GM19395 (cell line): ENCODE measurements around the gene CELF5.
"Not testable (repeated sequence)": the region's sequence is repeated elsewhere in the genome, so short reads cannot be mapped to it uniquely, and the experiment has no call there.

Source experiments
- ATAC-seq: cut with Tn5 transposase; IDR thresholded peaks from one replicate; pipeline ENCODE4 v1.9.1; 2021; ENCODE audit warnings: mild to moderate bottlenecking, moderate library complexity; ENCODE audit not compliant: unreplicated experiment

CELF5 gene

GRCh38 chr19:3336680-3337523, 112.4 kb downstream of the CELF5 start:
- ATAC-seq: no peak

DNA sequence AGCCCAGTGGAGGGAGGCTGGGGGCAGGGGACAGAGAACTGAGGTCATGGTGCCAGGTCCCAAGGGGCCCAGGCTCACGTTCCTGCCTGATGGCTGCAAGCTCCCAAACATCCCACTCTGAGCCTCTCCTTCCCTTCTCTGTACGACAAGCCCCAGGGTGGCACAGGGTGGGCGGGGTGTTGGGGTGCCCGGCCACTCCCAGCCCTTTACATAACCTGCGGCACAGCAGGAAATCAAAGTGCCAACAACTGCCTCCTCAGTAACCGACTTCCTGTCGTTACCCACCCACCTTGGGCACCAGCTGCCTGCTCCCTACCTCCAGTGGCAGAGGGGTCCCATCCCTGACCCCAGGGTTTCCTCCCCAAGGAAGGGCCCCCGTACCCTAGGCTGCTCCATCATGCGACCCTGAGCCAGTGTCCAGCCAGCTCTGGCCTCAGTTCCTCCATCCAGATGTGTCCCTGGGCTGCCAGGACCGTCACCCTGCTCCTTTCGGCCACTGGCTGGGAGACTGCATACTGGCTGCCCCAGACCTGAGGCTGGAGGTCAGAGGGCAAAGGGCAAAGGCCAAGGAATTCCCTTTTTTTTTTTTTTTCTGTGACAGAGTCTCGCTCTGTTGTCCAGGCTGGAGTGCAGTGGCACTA, 114.2 kb downstream of the CELF5 start:
- ATAC-seq: no peak

GRCh38 chr19:3340340-3340739, 115.9 kb downstream of the CELF5 start:
- no peak for ATAC-seq

GRCh38 chr19:3342246-3342645, 117.8 kb downstream of the CELF5 start:
- no peak for ATAC-seq

DNA sequence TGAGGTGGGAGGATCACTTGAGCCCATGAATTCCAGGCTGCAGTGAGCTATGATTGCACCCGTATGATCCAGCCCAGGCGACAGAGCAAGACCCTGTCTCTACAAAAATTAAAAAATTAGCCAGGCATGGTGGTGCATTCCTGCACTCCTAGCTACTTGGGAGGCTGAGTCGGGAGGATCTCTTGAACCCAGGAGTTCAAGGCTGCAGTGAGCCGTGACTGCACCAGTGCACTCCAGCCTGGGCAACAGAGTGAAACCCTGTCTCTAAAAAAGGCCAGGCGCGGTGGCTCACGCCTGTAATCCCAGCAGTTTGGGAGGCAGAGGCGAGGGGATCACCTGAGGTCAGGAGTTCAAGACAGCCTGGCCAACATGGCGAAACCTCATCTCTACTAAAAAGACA, 118.5 kb downstream of the CELF5 start:
- ATAC-seq: not testable (repeated sequence)

DNA sequence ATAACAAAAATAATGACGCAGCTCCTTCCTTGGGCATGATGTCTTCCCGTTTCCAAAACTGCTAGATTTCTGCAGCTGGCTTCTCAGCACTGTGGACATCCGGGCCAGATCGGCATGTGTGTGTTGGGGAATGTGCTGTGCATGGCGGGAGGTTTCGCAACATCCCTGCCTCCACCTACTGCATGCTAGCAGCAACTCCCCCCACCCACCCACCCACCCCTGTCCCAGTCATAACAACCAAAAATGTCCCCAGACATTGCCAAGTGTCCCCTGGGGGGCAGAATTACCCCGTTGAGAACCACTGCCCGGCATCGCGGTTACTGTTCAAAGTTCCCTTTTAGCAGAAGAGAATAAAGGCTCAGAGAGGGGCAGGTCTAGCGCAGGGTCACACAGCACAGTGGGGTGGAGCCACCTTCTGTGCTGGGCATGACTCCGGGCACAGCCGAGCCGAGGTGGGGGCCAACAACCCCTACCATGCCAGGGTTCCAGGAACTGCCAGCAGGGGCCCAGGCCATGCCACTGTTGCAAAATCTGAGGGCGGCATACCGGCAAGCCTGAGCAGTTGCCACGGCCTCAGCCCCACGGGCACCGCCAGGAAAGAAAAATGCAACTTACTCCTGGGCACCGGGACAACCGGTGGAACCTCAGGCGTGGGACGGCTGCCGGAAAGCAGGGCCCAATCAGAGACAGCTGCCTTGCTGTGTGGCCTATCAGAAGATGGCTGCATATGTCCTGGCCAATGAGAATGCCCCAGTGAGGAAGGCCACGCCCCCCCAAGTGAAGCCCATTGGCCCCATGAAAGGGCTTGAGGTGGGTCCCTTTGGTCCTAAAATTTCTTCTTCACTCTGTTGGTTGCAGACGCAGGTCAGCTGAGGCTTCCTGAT, 119.4 kb downstream of the CELF5 start:
- ATAC-seq: no peak

- ATAC-seq: no peak
These were observed 120.4 kb downstream of the CELF5 start for GRCh38 chr19:3344608-3345598.

- no peak for ATAC-seq
These were observed 121.5 kb downstream of the CELF5 start for GRCh38 chr19:3345850-3346460.
